WTC11 (cell line): ENCODE results near the gene GALK2. TPM values are rescaled to one million over a fixed set of nuclear protein-coding genes. Genes with fewer than 3 reads are reported as not detected.

Experiments used
- ATAC-seq: fragments of 200-7000 bp; cut with Tn5 transposase; 2 replicates; pipeline ENCODE4 v1.10.0; 2021; ENCODE audit warnings: mild to moderate bottlenecking, moderate library complexity
- CTCF ChIA-PET: fragments of 300-600 bp; sonication (Branson Sonifier 250); formaldehyde crosslinking; loops from one replicate; lab custom pipeline; 2021; ENCODE audit warnings: antibody characterized with exemption; lab: Charles Lee
- POLR2A ChIA-PET: fragments of 350-600 bp; sonication (Branson Sonifier 250); formaldehyde crosslinking; loops from one replicate; lab custom pipeline; 2021; ENCODE audit warnings: antibody characterized with exemption; lab: Charles Lee
- DNase-seq: peaks from one replicate; pipeline ENCODE4 v3.0.0; 2021; ENCODE audit warnings: low spot score
- H3K27ac Mint-ChIP-seq: 2 replicates; pipeline ENCODE4 v1.8.0; 2021; ENCODE audit warnings: mixed read lengths
- H3K27me3 Mint-ChIP-seq: 2 replicates; pipeline ENCODE4 v1.8.0; 2021; ENCODE audit warnings: low read depth, mild to moderate bottlenecking, moderate library complexity, mixed read lengths
- H3K36me3 Mint-ChIP-seq: 2 replicates; pipeline ENCODE4 v1.8.0; 2021; ENCODE audit warnings: mixed read lengths
- H3K4me1 Mint-ChIP-seq: 2 replicates; pipeline ENCODE4 v1.8.0; 2022; ENCODE audit warnings: mixed read lengths
- H3K4me3 Mint-ChIP-seq: 2 replicates; pipeline ENCODE4 v1.8.0; 2021; ENCODE audit warnings: mild to moderate bottlenecking, moderate library complexity, mixed read lengths
- H3K9me3 Mint-ChIP-seq: 2 replicates; pipeline ENCODE4 v1.8.0; 2021; ENCODE audit warnings: mixed read lengths
- ARID4B ChIP-seq: sonication (generic); formaldehyde crosslinking; IDR thresholded peaks from 2 replicates; pipeline ENCODE4 v1.8.0; 2023; ENCODE audit warnings: missing genetic modification reagents, mild to moderate bottlenecking, borderline replicate concordance
- ATF3 ChIP-seq: sonication (generic); formaldehyde crosslinking; conservative IDR thresholded peaks from 2 replicates; pipeline ENCODE4 v1.8.1; 2022; ENCODE audit warnings: mild to moderate bottlenecking, missing genetic modification reagents
- ATF6 ChIP-seq: sonication (generic); formaldehyde crosslinking; IDR thresholded peaks from 2 replicates; pipeline ENCODE4 v1.8.1; 2023; ENCODE audit warnings: mild to moderate bottlenecking, missing genetic modification reagents
- CREM ChIP-seq: sonication (generic); formaldehyde crosslinking; IDR thresholded peaks from 2 replicates; pipeline ENCODE4 v1.8.1; 2022; ENCODE audit warnings: mild to moderate bottlenecking, missing genetic modification reagents, moderate library complexity
- E2F4 ChIP-seq: sonication (generic); formaldehyde crosslinking; IDR thresholded peaks from 2 replicates; pipeline ENCODE4 v1.8.1; 2022; ENCODE audit warnings: low read depth, mild to moderate bottlenecking, moderate library complexity, missing genetic modification reagents, borderline replicate concordance
- JUN ChIP-seq: sonication (generic); formaldehyde crosslinking; IDR thresholded peaks from 2 replicates; pipeline ENCODE4 v1.8.0; 2023; ENCODE audit warnings: mild to moderate bottlenecking, missing genetic modification reagents
- NFATC4 ChIP-seq: fragments of 250-450 bp; sonication (Bioruptor Pico); IDR thresholded peaks from 2 replicates; pipeline ENCODE4 v1.9.0; 2021; ENCODE audit warnings: mild to moderate bottlenecking
- PRDM15 ChIP-seq: sonication (generic); formaldehyde crosslinking; IDR thresholded peaks from 2 replicates; pipeline ENCODE4 v1.8.0; 2022; ENCODE audit warnings: missing genetic modification reagents
- RORB ChIP-seq: fragments of 250-450 bp; sonication (Bioruptor Pico); IDR thresholded peaks from 2 replicates; pipeline ENCODE4 v1.9.0; 2021; ENCODE audit warnings: mild to moderate bottlenecking
- SMAD4 ChIP-seq: sonication (generic); formaldehyde crosslinking; IDR thresholded peaks from 2 replicates; pipeline ENCODE4 v1.8.0; 2022; ENCODE audit warnings: mild to moderate bottlenecking, missing genetic modification reagents
- TP53 ChIP-seq: sonication (generic); formaldehyde crosslinking; IDR thresholded peaks from 2 replicates; pipeline ENCODE4 v1.8.1; 2023; ENCODE audit warnings: mild to moderate bottlenecking, missing genetic modification reagents
- ZBTB43 ChIP-seq: sonication (generic); formaldehyde crosslinking; IDR thresholded peaks from 2 replicates; pipeline ENCODE4 v1.8.1; 2023; ENCODE audit warnings: mild to moderate bottlenecking, missing genetic modification reagents
- ZNF138 ChIP-seq: sonication (generic); formaldehyde crosslinking; conservative IDR thresholded peaks from 2 replicates; pipeline ENCODE4 v1.8.1; 2022; ENCODE audit warnings: mild to moderate bottlenecking, moderate library complexity, missing genetic modification reagents
- ZNF263 ChIP-seq: sonication (generic); formaldehyde crosslinking; IDR thresholded peaks from 2 replicates; pipeline ENCODE4 v1.8.1; 2022; ENCODE audit warnings: low read depth, mild to moderate bottlenecking, moderate library complexity, missing genetic modification reagents
- ZNF423 ChIP-seq: fragments of 250-450 bp; sonication (Bioruptor Pico); IDR thresholded peaks from 2 replicates; pipeline ENCODE4 v2.1.2; 2022; ENCODE audit warnings: mild to moderate bottlenecking, moderate library complexity
- total RNA-seq: library from RNA; stranded (reverse); gene quantifications from 3 replicates; pipeline ENCODE4 v1.2.3, GENCODE V29; 2021

Gene GALK2
- total RNA-seq, 1 experiment from 2014 or later: 16.9 TPM

GRCh38 chr15:49189631-49190030, 19.6 kb downstream of the GALK2 start:
- TF ChIP-seq ATF6 (CRISPR knock-in tag) (no peak), ZBTB43 (CRISPR knock-in tag) (no peak), RORB (CRISPR knock-in tag) (no peak), NFATC4 (CRISPR knock-in tag) (no peak), PRDM15 (CRISPR knock-in tag) (no peak), ZNF263 (no peak), E2F4 (CRISPR knock-in tag) (no peak), ZNF423 (CRISPR knock-in tag) (no peak), SMAD4 (CRISPR knock-in tag) (no peak), CREM (CRISPR knock-in tag) (no peak), ZNF138 (CRISPR knock-in tag) (no peak), TP53 (CRISPR knock-in tag) (no peak), JUN (no peak), ATF3 (no peak), ARID4B (CRISPR knock-in tag) (no peak)
- Mint-ChIP-seq H3K4me1 (peaks cover 40% of the 10 kb centered on the region), H3K27ac (no peak overlapping the region), H3K36me3 (no peaks in the 10 kb centered on the region), H3K4me3 (no peak overlapping the region), H3K9me3 (peaks cover 6% of the 10 kb centered on the region; the same call in 1 of the 2 replicates), H3K27me3 (no peaks in the 10 kb centered on the region)
- ATAC-seq (no peak), DNase-seq (no peak)
- ChIA-PET POLR2A (no interaction called here), CTCF (no interaction called here)
